ENCODE data around the gene ACADSB. TPM values are rescaled to one million over a fixed set of nuclear protein-coding genes. Genes with fewer than 3 reads are reported as not detected.

ACADSB gene
- total RNA-seq, 1 donor from 2014 or later: 19.2 TPM

DNA sequence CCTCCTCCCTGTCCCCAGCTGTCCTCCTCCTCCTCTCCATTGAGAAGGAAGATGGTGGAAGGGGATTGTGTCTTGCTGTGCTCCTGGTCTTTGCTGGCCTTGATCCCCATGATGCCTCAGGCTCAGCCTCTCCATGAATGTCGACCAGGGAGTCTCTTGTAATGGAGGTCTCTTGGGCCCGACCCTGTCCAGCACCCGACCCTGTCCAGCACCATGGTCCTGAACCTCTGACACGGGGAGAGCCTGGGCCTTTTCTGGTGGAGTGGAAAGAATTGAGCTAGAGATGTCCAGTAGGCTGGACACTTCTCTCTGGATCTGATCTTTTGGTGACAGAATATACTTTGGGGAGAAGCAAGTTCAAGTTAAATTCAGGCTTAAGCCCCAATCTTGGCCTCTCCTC is 84.7 kb downstream of the ACADSB start:
- intact Hi-C loops (cut with micrococcal nuclease): no loop called here

DNA sequence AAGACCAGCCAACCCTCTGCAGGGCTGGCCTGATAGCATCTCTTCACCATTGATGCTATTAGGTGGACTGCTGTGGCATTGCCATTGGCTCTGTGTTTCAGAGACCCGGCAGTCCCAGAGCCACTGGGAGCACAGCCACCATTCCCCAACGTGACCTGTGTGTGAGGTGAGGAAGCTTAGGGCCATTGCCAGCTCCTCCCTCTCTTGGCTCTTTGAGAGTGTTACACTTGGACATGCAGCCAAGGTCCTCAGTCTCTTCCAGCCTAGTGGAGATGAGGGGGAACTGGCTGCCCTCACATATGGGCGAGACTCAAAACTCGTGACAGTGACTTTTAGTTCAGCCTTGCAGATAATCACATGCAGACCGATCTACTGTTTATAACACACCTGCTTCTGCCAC is 87.6 kb downstream of the ACADSB start:
- intact Hi-C loops (cut with micrococcal nuclease): no loop called here

DNA sequence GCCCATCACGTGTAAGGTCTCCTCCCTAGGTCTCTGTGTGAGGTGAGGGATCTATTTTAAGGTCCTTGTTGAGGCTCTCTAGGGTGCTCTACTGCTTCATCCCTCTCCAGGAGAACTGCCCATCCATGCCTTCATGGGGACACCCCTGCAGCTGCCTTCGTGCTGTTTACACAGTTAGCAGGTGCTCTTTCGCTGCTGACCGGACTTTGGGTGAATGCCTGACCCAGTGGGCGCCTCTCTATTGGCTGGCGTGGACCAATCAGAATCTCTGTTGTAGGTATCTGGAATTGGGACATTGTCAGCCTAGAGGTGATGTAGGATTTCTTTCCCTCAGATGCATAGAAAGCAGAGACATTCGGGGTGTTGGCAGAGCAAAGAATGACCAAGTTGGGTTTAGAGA is 88.2 kb downstream of the ACADSB start:
- intact Hi-C loops (cut with micrococcal nuclease): no loop called here

DNA sequence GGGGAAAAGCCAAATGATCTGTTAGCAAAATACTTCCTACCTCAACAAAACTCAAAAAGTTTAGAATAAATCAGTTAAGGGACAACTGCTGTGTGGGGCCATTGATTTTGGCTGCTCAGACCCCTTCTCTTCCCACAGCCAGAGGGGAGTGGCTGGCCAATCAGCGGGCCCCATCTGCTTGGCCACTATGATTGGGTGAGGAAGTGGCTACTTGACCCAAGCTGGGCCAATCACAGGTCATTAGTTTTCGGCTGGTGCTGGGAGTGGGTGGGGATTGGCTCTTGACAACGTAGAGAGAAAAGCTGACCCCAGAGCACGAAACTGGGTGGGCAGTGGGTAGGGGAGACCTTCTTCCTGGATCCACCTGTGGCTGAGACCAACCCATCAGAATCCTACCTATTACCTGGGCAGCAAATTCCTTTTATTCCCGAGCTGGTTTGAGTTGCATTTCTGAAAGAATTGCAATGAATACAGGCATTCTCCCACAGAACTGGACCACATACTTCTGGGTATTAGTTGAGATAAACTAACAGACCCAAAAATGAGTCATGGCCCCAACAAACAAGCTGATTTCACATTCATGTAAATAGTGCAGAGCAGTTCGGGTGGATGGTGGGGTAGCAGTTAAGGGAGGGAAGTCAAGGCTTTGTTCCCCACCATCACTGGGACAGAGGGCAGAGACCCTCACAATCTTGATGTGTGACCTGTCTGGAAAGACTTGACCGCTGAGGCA is 91.4 kb downstream of the ACADSB start:
- intact Hi-C loops (cut with micrococcal nuclease): no loop called here

DNA sequence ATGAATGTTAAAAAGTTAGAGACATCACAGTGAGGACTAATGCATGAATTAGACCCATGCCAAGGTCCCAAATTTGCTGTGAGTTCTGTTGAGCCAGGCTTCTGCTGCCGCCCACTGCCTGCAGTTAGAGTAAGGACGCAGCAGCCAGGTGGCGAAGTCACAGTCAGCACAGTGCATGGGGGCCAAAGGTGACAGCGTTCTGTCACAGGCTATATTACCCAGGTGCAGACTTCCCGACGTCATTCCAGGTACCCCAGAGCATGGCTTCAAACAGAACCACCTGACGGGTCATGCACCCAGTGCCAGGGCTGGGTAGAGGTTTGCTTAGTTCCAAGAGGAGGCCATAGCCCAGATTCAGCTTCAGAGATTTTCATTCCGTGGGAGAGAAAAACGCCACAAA is 93.1 kb downstream of the ACADSB start:
- intact Hi-C loops (cut with micrococcal nuclease): no loop called here

DNA sequence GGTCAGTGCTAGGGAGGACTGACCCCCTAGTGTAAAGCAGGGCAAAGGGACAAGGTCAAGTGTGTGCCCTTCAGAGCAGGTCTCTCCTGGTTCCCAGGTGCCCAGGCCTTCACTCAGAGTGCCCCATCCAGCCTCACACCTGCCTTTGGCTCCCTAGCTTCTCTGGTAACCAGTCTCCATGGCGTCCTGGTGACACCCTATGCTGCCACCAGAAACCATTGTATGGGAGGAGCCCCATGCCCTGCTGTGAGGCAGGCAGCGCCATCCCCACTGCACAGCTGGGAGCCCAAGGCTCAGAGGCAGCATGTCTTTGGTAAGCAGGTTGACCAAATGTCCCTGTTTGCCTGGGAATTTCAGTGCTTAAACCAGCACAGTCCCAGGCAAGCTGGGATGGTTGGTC is 93.9 kb downstream of the ACADSB start:
- intact Hi-C loops (cut with micrococcal nuclease): no loop called here

DNA sequence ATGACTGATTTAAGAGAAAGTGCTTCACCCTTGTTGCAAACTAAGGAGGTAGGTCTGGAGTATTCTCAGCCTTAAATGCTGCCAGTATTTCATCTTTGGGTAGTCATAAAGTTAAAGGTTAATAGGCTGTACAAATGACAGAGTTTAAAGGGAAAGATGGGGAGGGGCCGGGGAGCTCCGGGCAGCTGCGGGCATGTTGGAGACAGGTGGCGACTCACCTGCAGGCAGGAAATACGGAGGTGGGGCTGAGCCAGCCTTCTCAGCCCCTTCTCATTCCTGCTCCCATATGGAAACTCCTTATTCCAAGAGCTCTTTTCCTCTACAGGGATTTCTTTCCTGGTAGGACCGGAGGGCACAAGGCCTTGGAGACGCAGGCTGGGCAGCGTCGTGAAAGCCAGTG is 95.1 kb downstream of the ACADSB start:
- intact Hi-C loops (cut with micrococcal nuclease): no loop called here

Other genes with a start within 250 kb of the ACADSB start
- gene CUZD1, start 163.1 kb upstream of the ACADSB start, total RNA-seq: 3.4 and 4.1 TPM in 2 replicates
- gene FAM24B, start 129.4 kb upstream of the ACADSB start, total RNA-seq: 16.5 and 18.8 TPM in 2 replicates
- gene FAM24A, start 98.4 kb upstream of the ACADSB start, total RNA-seq: not detected in 2 replicates
- gene C10orf88, start 54.8 kb upstream of the ACADSB start, total RNA-seq: 12.3 and 13.8 TPM in 2 replicates
- 3.2 and 3.5 TPM in 2 replicates for gene PSTK, start 28.6 kb upstream of the ACADSB start, total RNA-seq
- 12.0 and 17.8 TPM in 2 replicates for gene IKZF5, start 211 bp upstream of the ACADSB start, total RNA-seq
- not detected in 2 replicates for gene HMX3, start 127.0 kb downstream of the ACADSB start, total RNA-seq
- gene HMX2, start 139.1 kb downstream of the ACADSB start, total RNA-seq: not detected in 2 replicates
- 213 and 216 TPM in 2 replicates for gene BUB3, start 145.4 kb downstream of the ACADSB start, total RNA-seq